Measurements from ENCODE around the gene PER1.

Gene PER1

GRCh38 chr17:8140065-8141029 lies 11.9 kb downstream of the PER1 start:
- DNase-seq, result no peak

- peak; percentile 96 for DNase-seq
Measured at GRCh38 chr17:8138672-8139371, 13.4 kb downstream of the PER1 start.

GRCh38 chr17:8138374-8138671 lies 13.9 kb downstream of the PER1 start:
- no peak for DNase-seq

DNA sequence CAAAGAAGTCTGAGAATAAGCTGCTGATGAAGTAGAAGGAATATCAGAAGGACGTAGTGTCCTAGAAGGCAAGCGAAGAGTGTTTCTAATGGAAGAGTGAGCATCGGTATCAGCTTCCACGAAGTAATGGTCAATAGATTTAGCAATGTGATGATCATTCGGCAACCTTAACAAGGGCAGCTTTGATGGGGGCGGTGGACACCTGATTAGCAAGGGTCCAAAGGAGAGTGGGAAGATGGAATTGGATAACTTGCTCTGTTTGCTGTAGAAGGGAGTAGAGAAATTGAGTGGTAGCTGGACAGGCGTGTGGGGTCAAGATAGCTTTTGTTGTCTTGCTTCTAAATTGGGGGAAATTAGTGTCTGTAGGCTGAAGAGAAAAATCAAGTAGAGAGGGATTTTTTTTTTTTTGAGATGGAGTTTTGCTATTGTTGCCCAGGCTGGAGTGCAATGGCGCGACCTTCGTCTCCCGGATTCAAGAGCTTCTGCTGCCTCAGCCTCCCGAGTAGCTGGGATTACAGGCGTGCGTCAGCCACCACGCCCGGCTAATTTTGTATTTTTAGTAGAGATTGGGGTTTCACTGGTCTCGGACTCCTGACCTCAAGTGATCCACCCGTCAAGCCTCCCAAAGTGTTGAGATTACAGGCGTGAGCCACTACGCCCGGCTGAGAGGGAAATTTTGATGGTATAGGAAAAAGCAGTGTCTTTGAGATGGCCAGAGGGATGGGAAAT lies 14.4 kb downstream of the PER1 start:
- peak; percentile 4 for DNase-seq

GRCh38 chr17:8133941-8134340 lies 18.3 kb downstream of the PER1 start:
- no peak for DNase-seq

DNA sequence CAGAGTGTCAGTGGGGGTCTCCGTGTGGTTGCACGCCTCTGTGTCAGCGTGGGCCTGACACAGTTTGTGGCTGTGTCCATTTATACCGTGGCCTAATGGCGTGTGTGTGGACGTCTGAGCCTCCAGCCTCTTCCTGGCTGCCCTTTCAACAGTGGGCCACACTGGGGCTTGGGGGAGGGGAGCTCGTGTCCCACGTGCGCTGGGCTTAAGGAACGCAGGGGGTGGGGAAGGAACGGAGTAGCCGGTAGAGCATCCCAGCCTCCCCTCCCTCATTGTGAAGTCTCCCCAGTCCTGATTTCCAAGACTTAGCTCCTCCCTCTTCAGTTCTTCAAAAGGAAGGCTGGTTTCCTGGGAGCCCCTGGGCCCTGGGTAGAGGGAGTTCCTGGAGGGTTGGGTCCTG lies 18.8 kb downstream of the PER1 start:
- no peak for DNase-seq

DNA sequence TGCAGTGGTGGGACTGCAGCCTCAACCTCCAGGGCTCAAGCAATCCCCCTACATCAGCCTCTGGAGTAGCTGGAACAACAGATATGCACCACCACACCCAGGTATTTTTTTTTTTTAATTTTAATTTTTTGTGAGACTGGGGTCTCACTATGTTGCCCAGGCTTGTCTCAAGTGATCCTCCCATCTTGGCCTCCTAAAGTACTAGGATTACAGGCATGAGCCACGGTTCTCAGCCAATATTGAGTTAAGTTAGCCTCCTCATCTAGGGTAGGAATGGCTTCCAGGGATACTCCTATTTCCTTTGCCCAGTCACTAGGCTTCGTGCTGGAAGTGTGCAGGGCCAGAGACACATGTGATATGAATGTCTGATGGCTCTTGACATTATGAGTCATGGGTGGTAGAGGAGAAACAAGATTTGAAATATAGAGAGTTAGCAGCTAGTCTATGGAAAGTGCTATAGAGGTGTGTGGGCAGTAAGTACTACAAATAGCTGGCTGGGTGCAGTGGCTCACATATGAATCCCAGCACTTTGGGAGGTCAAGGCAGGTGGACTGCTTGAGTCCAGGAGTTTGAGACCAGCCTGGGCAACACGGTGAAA lies 20.3 kb downstream of the PER1 start:
- DNase-seq, result no peak

DNA sequence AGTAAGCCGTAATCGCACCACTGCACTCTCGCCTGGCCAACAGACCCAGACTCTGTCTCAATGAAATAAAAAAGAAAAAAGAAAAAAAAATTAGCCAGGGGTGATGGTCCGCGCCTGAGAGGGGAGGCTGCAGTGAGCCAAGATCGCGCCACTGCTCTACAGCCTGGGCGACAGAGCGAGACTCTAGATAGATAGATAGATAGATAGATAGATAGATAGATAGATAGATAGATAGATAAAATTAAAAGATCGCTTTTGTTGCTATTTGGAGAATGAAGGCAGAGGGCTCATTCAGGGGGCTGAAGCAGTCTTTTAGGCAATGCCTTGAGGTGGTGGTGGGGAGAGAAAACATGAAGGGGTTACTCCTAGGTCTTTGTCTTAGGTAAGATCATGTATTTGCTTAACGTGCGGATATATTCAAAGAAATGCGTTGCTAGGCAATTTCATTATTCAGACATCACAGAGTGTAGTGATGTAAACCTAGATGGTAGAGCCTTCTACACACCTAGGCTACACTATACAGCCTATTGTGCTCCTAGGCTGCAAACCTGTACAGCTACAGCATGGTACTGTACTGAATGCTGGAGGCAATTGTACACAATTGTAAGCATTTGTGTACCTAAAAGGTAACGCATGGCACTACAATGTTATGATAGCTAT lies 23.9 kb downstream of the PER1 start:
- peak; percentile 38 for DNase-seq

DNA sequence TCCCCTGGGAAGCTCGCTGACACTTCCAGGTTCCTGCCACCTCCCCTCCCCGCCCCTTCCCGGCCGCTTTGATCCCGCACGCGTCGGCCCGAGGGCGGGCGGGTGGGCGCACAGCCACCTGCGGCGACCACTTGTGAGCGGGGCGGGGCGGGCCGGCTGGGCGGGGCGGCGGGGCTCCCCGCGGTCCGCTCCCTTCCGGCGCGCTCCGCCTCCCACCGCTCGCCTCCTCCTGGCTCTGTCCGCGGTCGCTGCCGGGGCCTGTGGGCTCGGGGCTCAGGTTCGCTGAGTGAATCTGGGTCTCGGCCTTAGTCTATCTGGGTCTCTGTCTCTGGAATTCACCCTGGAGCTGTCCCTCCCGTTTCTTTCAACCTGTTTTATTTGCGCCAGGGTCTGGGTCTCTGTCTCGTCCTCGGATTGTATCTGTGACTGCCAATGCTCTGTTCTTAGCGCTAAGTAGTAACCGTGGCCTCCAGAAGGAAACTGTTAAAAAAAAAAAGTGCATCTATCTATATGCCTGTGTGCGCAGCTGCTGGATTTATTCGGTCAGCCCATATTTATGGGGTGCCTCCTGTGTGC lies 25.6 kb downstream of the PER1 start:
- peak; percentile 75 for DNase-seq

DNA sequence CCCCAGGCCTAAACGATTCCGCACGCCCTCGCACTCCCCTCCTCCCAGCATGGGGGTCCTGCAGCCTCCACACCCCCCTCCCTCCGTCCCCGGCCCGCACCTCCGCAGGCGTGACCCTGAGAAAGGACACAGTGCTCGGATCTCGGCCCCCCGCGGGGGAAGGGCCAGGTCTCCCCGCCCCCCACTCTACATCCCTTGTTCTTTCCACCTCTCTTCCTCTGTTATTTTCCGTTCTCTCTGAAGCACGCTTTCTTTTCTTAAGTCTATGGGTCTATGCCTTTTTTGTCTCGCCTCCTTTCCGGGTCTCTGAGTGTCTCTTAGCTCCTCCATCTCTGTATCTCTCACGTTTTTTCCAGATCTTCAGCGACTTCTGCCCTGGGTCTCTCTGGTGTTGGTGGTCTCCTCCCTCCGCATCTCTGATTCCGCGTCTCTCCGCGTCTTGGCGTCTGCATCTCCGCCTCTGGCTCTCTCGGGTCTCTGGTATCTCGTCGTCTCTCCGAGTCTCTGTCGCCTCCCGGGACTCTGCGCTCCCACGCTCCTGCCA lies 26.2 kb downstream of the PER1 start:
- DNase-seq, result peak; percentile 72

- DNase-seq, result peak; percentile 63
Measured at GRCh38 chr17:8125154-8125946, 26.9 kb downstream of the PER1 start.

GRCh38 chr17:8124350-8125153 lies 27.7 kb downstream of the PER1 start:
- peak; percentile 39 for DNase-seq

GRCh38 chr17:8123695-8124349 lies 28.4 kb downstream of the PER1 start, which contains the start of gene HES7:
TSS of gene HES7 (minus strand) at chr17:8124106. CDS start at chr17:8124084, 22 bp downstream.
- DNase-seq, result peak; percentile 29

GRCh38 chr17:8122924-8123694 lies 29.1 kb downstream of the PER1 start:
- DNase-seq, result peak; percentile 24

- DNase-seq, result peak; percentile 22
Measured at GRCh38 chr17:8122422-8122923, 29.7 kb downstream of the PER1 start.

DNA sequence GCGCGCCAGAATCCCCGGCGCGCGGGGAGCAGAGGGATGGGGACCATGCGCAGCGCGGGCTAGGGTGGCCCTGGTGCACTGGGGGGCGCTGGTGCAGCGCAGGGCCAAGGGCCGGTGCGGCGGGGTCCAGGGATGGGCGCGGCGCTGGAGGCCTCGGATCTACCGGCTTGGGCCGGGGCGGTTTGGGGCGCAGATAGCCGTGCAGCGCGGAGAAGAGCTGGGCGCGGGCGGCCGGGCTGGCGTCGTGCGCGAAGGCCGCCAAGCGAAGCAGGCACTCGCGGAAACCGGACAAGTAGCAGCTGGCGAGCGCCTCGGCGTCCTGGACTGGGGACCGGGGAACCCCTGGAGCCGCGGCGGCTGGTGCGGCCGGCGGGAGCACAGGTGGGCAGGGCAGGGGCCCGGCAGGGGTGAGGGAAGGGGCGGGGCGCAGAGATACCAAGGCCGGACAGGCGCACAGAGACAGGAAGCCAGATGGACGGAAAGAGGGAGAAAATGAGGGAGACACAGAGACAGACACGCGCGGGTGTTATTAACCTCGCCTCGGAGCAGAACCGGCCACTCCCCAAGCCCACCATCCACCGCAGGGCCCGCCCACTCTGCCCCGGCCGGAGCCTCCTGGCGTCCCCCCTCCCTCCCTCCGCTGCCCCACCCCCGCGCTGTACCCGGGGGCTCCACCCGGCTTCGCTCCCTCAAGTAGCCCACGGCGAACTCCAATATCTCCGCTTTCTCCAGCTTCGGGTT lies 30.4 kb downstream of the PER1 start:
- peak; percentile 63 for DNase-seq

GRCh38 chr17:8121407-8121680 lies 30.9 kb downstream of the PER1 start:
- no peak for DNase-seq

All from NCI-H69 (cell line).